ENCODE measurements around the gene CLMN.
A peak's percentile ranks its signal among the peaks of the same experiment; 100 is the strongest.
"Not testable (repeated sequence)": the region's sequence is repeated elsewhere in the genome, so short reads cannot be mapped to it uniquely, and the experiment has no call there.

The CLMN gene

GRCh38 chr14:95157327-95158189 lies 162.2 kb downstream of the CLMN start, which contains the start of gene DICER1:
Gene DICER1 (minus strand): TSS chr14:95157529. CDS start chr14:95133458, 24,071 bp downstream.
- DNase-seq (ENCODE audit: low read depth), result peak; percentile 80

- no peak for DNase-seq (ENCODE audit: low read depth)
Observed at GRCh38 chr14:95157048-95157326, 162.7 kb downstream of the CLMN start.

GRCh38 chr14:95156161-95157047 lies 163.3 kb downstream of the CLMN start:
- peak; percentile 5 for DNase-seq (ENCODE audit: low read depth)

- DNase-seq (ENCODE audit: low read depth), result no peak
Observed at GRCh38 chr14:95155045-95155444, 164.7 kb downstream of the CLMN start.

- no peak for DNase-seq (ENCODE audit: low read depth)
Observed at GRCh38 chr14:95153866-95154265, 165.8 kb downstream of the CLMN start.

GRCh38 chr14:95151561-95151960 lies 168.1 kb downstream of the CLMN start:
- DNase-seq (ENCODE audit: low read depth), result no peak

- no peak for DNase-seq (ENCODE audit: low read depth)
Observed at GRCh38 chr14:95150910-95151309, 168.8 kb downstream of the CLMN start.

GRCh38 chr14:95149441-95149840 lies 170.3 kb downstream of the CLMN start:
- no peak for DNase-seq (ENCODE audit: low read depth)

- no peak for DNase-seq (ENCODE audit: low read depth)
Observed at GRCh38 chr14:95147597-95147996, 172.1 kb downstream of the CLMN start.

GRCh38 chr14:95146079-95146771 lies 173.5 kb downstream of the CLMN start:
- DNase-seq (ENCODE audit: low read depth), result no peak

- no peak for DNase-seq (ENCODE audit: low read depth)
Observed at GRCh38 chr14:95144849-95145248, 174.9 kb downstream of the CLMN start.

- no peak for DNase-seq (ENCODE audit: low read depth)
Observed at GRCh38 chr14:95143808-95144620, 175.7 kb downstream of the CLMN start.

GRCh38 chr14:95142208-95142607 lies 177.5 kb downstream of the CLMN start:
- DNase-seq (ENCODE audit: low read depth), result no peak

GRCh38 chr14:95141684-95142083 lies 178.0 kb downstream of the CLMN start:
- no peak for DNase-seq (ENCODE audit: low read depth)

- DNase-seq (ENCODE audit: low read depth), result no peak
Observed at GRCh38 chr14:95140060-95140858, 179.4 kb downstream of the CLMN start.

GRCh38 chr14:95138876-95139275 lies 180.8 kb downstream of the CLMN start:
- DNase-seq (ENCODE audit: low read depth), result no peak

GRCh38 chr14:95138455-95138854 lies 181.3 kb downstream of the CLMN start:
- not testable (repeated sequence) for DNase-seq (ENCODE audit: low read depth)

- DNase-seq (ENCODE audit: low read depth), result no peak
Observed at GRCh38 chr14:95137804-95138167, 181.9 kb downstream of the CLMN start.

GRCh38 chr14:95137164-95137803 lies 182.4 kb downstream of the CLMN start:
- DNase-seq (ENCODE audit: low read depth), result no peak

- DNase-seq (ENCODE audit: low read depth), result no peak
Observed at GRCh38 chr14:95136631-95137030, 183.1 kb downstream of the CLMN start.
